HepG2 (cell line): ENCODE results near the gene ARID1A. TPM values are rescaled to one million over a fixed set of nuclear protein-coding genes. Genes with fewer than 3 reads are reported as not detected.

ENCODE experiments used
- ARID2 ChIP-seq: sonication (generic); formaldehyde crosslinking; IDR thresholded peaks from 2 replicates; pipeline ENCODE4 v1.8.1; 2022; ENCODE audit warnings: mild to moderate bottlenecking, missing genetic modification reagents, borderline replicate concordance
- ESRRA ChIP-seq: sonication (generic); formaldehyde crosslinking; IDR thresholded peaks from 2 replicates; pipeline ENCODE4 v1.5.1; 2020; ENCODE audit warnings: mild to moderate bottlenecking, low read depth, missing genetic modification reagents
- HDAC2 ChIP-seq: sonication (generic); formaldehyde crosslinking; IDR thresholded peaks from 2 replicates; pipeline ENCODE4 v1.4.0; 2020; ENCODE audit warnings: missing genetic modification reagents
- KLF12 ChIP-seq: sonication (generic); formaldehyde crosslinking; IDR thresholded peaks from 2 replicates; pipeline ENCODE4 v1.4.0; 2020; ENCODE audit warnings: missing genetic modification reagents, borderline replicate concordance
- MBNL3 ChIP-seq: fragments of 250-450 bp; sonication (Bioruptor Pico); conservative IDR thresholded peaks from 2 replicates; pipeline ENCODE4 v1.8.0; 2022; ENCODE audit warnings: mild to moderate bottlenecking, inconsistent platforms
- NFKBIZ ChIP-seq: IDR thresholded peaks from 2 replicates; pipeline ENCODE4 v1.6.1; 2018; ENCODE audit warnings: missing genetic modification reagents, missing compliant biosample characterization
- THYN1 ChIP-seq: sonication (generic); formaldehyde crosslinking; IDR thresholded peaks from 2 replicates; pipeline ENCODE4 v1.8.1; 2023; ENCODE audit warnings: low read depth, mild to moderate bottlenecking, moderate library complexity, missing genetic modification reagents, borderline replicate concordance
- TOPORS ChIP-seq: sonication (generic); formaldehyde crosslinking; IDR thresholded peaks from 2 replicates; pipeline ENCODE4 v1.8.0; 2023; ENCODE audit warnings: mild to moderate bottlenecking, missing genetic modification reagents
- ZEB1 ChIP-seq: IDR thresholded peaks from 2 replicates; pipeline ENCODE4 v1.6.1; 2012; ENCODE audit warnings: mild to moderate bottlenecking, low read depth, inconsistent platforms; ENCODE audit not compliant: insufficient replicate concordance
- ZFP36L1 ChIP-seq: sonication (generic); formaldehyde crosslinking; IDR thresholded peaks from 2 replicates; pipeline ENCODE4 v1.8.0; 2022; ENCODE audit warnings: mild to moderate bottlenecking, missing genetic modification reagents, moderate library complexity
- ZNF24 ChIP-seq: fragments of 450-650 bp; IDR thresholded peaks from 2 replicates; pipeline ENCODE4 v1.6.1; 2017; ENCODE audit warnings: antibody characterized with exemption, mild to moderate bottlenecking
- ZNF256 ChIP-seq: sonication (generic); formaldehyde crosslinking; conservative IDR thresholded peaks from 2 replicates; pipeline ENCODE4 v1.4.0; 2020; ENCODE audit warnings: missing genetic modification reagents
- ZNF333 ChIP-seq: sonication (generic); formaldehyde crosslinking; IDR thresholded peaks from 2 replicates; pipeline ENCODE4 v1.4.0; 2020; ENCODE audit warnings: mild to moderate bottlenecking, missing genetic modification reagents, borderline replicate concordance
- ZNF564 ChIP-seq: sonication (generic); formaldehyde crosslinking; IDR thresholded peaks from 2 replicates; pipeline ENCODE4 v1.8.1; 2023; ENCODE audit warnings: mild to moderate bottlenecking, missing genetic modification reagents
- ZNF672 ChIP-seq: sonication (generic); formaldehyde crosslinking; IDR thresholded peaks from 2 replicates; pipeline ENCODE4 v1.8.1; 2022; ENCODE audit warnings: missing genetic modification reagents
- polyA plus RNA-seq, 8 experiments: library from polyadenylated mRNA; depleted of rRNA in 3 of 8; stranded (reverse) in 7 of 8; unstranded in 1 of 8; fragments of >200 nt; fragmentation: Illumina TruSeq in 4 of 8; extraction: Trizol in 4 of 8; gene quantifications; 2 replicates each; pipeline versions ENCODE4 v1.2.1 to v1.2.3, GENCODE V29; 2011 to 2016; ENCODE audit warnings: low read depth in 4 of 8, missing spikeins in 1 of 8, mixed read lengths in 1 of 8; ENCODE audit not compliant: insufficient read depth in 1 of 8
- total RNA-seq, 5 experiments: library from RNA; depleted of rRNA; stranded (reverse); fragments of >200 nt; fragmentation: Illumina TruSeq; extraction: Trizol; gene quantifications; 2 replicates each; pipeline ENCODE4 v1.2.3, GENCODE V29; 2016; ENCODE audit warnings: low read depth in 1 of 5
- TF ChIP-seq, protein P1 (sequence below): IDR thresholded peaks from 2 replicates; pipeline ENCODE4 v1.6.1; 2016; ENCODE audit warnings: low read depth, borderline replicate concordance
- TF ChIP-seq, protein P2 (sequence below): IDR thresholded peaks from 2 replicates; pipeline ENCODE4 v1.6.1; 2016; ENCODE audit warnings: missing compliant biosample characterization, missing genetic modification reagents, borderline replicate concordance
- TF ChIP-seq, protein P3 (sequence below), 2 experiments: sonication (generic) in 1 of 2; formaldehyde crosslinking in 1 of 2; IDR thresholded peaks; 2 replicates each; pipeline versions ENCODE4 v1.5.1 to v1.6.1; 2011 to 2020; ENCODE audit warnings: borderline replicate concordance in 1 of 2, low read depth in 1 of 2, low read length in 1 of 2, mild to moderate bottlenecking in 1 of 2, missing genetic modification reagents in 1 of 2, moderate library complexity in 1 of 2
- TF ChIP-seq, protein P4 (sequence below): sonication (generic); formaldehyde crosslinking; IDR thresholded peaks from 2 replicates; pipeline ENCODE4 v1.8.0; 2022; ENCODE audit warnings: missing genetic modification reagents, low read depth, mild to moderate bottlenecking, borderline replicate concordance
- TF ChIP-seq, protein P5 (sequence below): sonication (generic); formaldehyde crosslinking; IDR thresholded peaks from 2 replicates; pipeline ENCODE4 v1.5.0; 2020; ENCODE audit warnings: mild to moderate bottlenecking, missing genetic modification reagents, borderline replicate concordance

The ARID1A gene
- total and polyA plus RNA-seq, 2 of the 13 experiments (the other 11 are each of a cell fraction or from before 2014, with no cell fraction given) = 11.9 to 15.9 TPM

DNA sequence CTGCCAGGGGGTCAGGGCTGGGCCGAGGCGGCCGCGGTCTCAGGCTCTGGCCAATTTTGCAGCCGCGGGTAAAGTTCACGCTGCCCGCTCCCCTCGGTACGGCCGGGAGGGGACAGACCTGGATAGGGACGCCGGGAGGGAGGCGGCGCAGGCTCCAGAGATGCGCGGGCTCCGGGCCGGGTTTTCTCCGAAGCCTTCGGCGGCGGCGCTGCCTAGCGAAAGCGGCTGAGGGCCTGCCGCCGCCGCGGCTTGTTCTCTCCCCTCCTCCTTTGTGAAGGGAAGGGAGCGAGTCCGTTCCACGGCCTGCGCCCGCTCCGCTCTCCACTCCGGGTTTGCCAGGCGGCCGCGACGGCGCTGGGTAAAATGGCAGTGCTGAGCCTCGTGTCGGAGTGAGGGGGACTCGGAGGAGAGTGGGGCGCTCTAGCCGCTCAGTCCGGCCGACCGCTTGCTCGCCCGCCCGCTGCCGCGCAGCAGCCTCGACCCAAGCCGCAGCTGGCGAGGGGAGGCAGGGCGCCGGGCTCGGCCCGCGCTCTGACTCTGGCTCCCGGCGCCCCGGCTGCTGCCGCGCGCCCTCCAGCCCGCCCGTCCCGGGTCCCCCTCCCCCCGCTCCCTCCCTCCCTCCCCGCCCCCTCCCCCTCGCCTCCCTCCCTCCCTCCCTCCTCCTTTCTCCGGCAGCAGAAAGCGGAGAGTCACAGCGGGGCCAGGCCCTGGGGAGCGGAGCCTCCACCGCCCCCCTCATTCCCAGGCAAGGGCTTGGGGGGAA is at the start of gene ARID1A (continued):
- TF ChIP-seq ARID2 (CRISPR knock-in tag) = peak; percentile 86; the same call in 1 of the 2 replicates
- TF ChIP-seq, protein P1, sequence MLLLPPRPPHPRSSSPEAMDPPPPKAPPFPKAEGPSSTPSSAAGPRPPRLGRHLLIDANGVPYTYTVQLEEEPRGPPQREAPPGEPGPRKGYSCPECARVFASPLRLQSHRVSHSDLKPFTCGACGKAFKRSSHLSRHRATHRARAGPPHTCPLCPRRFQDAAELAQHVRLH = peak; percentile 75
- TF ChIP-seq, protein P2, sequence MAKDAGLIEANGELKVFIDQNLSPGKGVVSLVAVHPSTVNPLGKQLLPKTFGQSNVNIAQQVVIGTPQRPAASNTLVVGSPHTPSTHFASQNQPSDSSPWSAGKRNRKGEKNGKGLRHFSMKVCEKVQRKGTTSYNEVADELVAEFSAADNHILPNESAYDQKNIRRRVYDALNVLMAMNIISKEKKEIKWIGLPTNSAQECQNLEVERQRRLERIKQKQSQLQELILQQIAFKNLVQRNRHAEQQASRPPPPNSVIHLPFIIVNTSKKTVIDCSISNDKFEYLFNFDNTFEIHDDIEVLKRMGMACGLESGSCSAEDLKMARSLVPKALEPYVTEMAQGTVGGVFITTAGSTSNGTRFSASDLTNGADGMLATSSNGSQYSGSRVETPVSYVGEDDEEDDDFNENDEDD (CRISPR knock-in tag) = peak; percentile 89; the same call in 1 of the 2 replicates
- peak; percentile 76; the same call in 1 of the 2 replicates for TF ChIP-seq THYN1 (CRISPR knock-in tag)
- peak; percentile 91 for TF ChIP-seq HDAC2 (CRISPR knock-in tag)
- no peak for TF ChIP-seq MBNL3 (CRISPR knock-in tag)
- peak; percentile 95 for TF ChIP-seq NFKBIZ (CRISPR knock-in tag)
- TF ChIP-seq, protein P3, sequence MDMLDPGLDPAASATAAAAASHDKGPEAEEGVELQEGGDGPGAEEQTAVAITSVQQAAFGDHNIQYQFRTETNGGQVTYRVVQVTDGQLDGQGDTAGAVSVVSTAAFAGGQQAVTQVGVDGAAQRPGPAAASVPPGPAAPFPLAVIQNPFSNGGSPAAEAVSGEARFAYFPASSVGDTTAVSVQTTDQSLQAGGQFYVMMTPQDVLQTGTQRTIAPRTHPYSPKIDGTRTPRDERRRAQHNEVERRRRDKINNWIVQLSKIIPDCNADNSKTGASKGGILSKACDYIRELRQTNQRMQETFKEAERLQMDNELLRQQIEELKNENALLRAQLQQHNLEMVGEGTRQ (IDR thresholded peaks at IDR 0.05; ENCODE audit: low read depth, low read length) = no peak
- TF ChIP-seq, protein P3 (CRISPR knock-in tag; IDR thresholded peaks at IDR 0.05; ENCODE audit: borderline replicate concordance) = no peak; the same call in 1 of the 2 replicates
- TF ChIP-seq TOPORS (CRISPR knock-in tag) = peak; percentile 92
- no peak for TF ChIP-seq KLF12 (CRISPR knock-in tag)
- TF ChIP-seq ZNF672 = no peak
- peak; percentile 66; the same call in 1 of the 2 replicates for TF ChIP-seq ESRRA
- peak; percentile 85; the same call in 1 of the 2 replicates for TF ChIP-seq ZFP36L1 (CRISPR knock-in tag)
- TF ChIP-seq ZEB1 = no peak
- peak; percentile 76 for TF ChIP-seq ZNF24
- TF ChIP-seq, protein P4, sequence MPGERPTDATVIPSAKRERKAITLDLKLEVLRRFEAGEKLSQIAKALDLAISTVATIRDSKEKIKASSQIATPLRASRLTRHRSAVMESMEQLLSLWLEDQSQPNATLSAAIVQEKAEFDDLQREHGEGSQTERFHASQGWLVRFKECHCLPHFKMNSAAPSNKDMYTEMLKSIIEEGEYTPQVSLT = no peak
- TF ChIP-seq, protein P5, sequence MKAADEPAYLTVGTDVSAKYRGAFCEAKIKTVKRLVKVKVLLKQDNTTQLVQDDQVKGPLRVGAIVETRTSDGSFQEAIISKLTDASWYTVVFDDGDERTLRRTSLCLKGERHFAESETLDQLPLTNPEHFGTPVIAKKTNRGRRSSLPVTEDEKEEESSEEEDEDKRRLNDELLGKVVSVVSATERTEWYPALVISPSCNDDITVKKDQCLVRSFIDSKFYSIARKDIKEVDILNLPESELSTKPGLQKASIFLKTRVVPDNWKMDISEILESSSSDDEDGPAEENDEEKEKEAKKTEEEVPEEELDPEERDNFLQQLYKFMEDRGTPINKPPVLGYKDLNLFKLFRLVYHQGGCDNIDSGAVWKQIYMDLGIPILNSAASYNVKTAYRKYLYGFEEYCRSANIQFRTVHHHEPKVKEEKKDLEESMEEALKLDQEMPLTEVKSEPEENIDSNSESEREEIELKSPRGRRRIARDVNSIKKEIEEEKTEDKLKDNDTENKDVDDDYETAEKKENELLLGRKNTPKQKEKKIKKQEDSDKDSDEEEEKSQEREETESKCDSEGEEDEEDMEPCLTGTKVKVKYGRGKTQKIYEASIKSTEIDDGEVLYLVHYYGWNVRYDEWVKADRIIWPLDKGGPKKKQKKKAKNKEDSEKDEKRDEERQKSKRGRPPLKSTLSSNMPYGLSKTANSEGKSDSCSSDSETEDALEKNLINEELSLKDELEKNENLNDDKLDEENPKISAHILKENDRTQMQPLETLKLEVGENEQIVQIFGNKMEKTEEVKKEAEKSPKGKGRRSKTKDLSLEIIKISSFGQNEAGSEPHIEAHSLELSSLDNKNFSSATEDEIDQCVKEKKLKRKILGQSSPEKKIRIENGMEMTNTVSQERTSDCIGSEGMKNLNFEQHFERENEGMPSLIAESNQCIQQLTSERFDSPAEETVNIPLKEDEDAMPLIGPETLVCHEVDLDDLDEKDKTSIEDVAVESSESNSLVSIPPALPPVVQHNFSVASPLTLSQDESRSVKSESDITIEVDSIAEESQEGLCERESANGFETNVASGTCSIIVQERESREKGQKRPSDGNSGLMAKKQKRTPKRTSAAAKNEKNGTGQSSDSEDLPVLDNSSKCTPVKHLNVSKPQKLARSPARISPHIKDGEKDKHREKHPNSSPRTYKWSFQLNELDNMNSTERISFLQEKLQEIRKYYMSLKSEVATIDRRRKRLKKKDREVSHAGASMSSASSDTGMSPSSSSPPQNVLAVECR (CRISPR knock-in tag) = peak; percentile 97
- no peak; the same call in 1 of the 2 replicates for TF ChIP-seq ZNF256
- TF ChIP-seq ZNF333 (CRISPR knock-in tag) = peak; percentile 96; the same call in 1 of the 2 replicates
- TF ChIP-seq ZNF564 (CRISPR knock-in tag) = peak; percentile 75; the same call in 1 of the 2 replicates
